GM12865 (cell line): ENCODE measurements around the gene OCIAD2.
A peak's percentile ranks its signal among the peaks of the same experiment; 100 is the strongest.

ENCODE experiments used
- DNase-seq: peaks from one replicate; pipeline ENCODE4 v3.0.0; 2010; ENCODE audit warnings: low read depth
- H3K4me3 ChIP-seq: 2 replicates; pipeline ENCODE4 v1.5.1; 2011; ENCODE audit warnings: mild to moderate bottlenecking, low read depth, low read length, control low read depth
- TF ChIP-seq, protein P1 (sequence below): IDR thresholded peaks from 2 replicates; pipeline ENCODE4 v1.5.1; 2011; ENCODE audit warnings: low read length, control low read depth, low read depth, inconsistent platforms; ENCODE audit not compliant: insufficient read depth; ENCODE audit errors: missing control alignments

The OCIAD2 gene, protein sequence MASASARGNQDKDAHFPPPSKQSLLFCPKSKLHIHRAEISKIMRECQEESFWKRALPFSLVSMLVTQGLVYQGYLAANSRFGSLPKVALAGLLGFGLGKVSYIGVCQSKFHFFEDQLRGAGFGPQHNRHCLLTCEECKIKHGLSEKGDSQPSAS

GRCh38 chr4:48906206-48907173, at the start of gene OCIAD2:
TSS of gene OCIAD2 (minus strand) at chr4:48906774. CDS start at chr4:48904549, 2,225 bp downstream.
- DNase-seq: peak; percentile 88

GRCh38 chr4:48954314-48954713, 47.7 kb upstream of the OCIAD2 start:
- TF ChIP-seq, protein P1, sequence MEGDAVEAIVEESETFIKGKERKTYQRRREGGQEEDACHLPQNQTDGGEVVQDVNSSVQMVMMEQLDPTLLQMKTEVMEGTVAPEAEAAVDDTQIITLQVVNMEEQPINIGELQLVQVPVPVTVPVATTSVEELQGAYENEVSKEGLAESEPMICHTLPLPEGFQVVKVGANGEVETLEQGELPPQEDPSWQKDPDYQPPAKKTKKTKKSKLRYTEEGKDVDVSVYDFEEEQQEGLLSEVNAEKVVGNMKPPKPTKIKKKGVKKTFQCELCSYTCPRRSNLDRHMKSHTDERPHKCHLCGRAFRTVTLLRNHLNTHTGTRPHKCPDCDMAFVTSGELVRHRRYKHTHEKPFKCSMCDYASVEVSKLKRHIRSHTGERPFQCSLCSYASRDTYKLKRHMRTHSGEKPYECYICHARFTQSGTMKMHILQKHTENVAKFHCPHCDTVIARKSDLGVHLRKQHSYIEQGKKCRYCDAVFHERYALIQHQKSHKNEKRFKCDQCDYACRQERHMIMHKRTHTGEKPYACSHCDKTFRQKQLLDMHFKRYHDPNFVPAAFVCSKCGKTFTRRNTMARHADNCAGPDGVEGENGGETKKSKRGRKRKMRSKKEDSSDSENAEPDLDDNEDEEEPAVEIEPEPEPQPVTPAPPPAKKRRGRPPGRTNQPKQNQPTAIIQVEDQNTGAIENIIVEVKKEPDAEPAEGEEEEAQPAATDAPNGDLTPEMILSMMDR: no peak
- DNase-seq: no peak
- H3K4me3 ChIP-seq: no peak overlapping the region

More at GRCh38 chr4:48906206-48907173, at the start of gene OCIAD2:
- H3K4me3 ChIP-seq: peak within 1 kb of the TSS; percentile 96
- TF ChIP-seq, protein P1: peak; percentile 10

- TF ChIP-seq, protein P1: no peak
- no peak for DNase-seq
Measured at GRCh38 chr4:48949518-48950219, 43.1 kb upstream of the OCIAD2 start.

DNA sequence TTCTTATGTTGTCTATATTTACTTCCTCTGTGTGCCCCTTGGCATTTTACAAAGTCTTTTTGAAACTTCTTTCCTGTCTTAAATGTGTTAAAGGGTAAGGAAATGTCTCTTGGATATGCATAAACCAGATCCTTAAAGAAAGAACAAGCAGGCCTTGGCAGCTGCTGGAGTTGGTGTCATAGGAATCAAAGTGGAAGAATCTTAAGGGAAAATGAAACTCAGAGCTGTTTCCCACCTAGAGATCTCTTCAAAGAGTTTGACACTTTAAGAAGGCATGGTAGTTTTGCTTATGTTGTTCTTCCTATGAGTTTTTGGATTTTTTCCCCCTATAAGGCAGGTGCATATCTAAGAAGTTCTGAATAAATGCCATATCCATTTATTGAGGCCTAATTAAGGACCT, 42.5 kb upstream of the OCIAD2 start:
- DNase-seq: no peak

More at GRCh38 chr4:48949518-48950219, 43.1 kb upstream of the OCIAD2 start:
- no peak overlapping the region for H3K4me3 ChIP-seq

GRCh38 chr4:48947731-48948130, 41.2 kb upstream of the OCIAD2 start:
- DNase-seq: no peak
- TF ChIP-seq, protein P1: no peak
- no peak overlapping the region for H3K4me3 ChIP-seq

More for the DNA sequence above, 42.5 kb upstream of the OCIAD2 start:
- H3K4me3 ChIP-seq: no peak overlapping the region
- TF ChIP-seq, protein P1: no peak

DNA sequence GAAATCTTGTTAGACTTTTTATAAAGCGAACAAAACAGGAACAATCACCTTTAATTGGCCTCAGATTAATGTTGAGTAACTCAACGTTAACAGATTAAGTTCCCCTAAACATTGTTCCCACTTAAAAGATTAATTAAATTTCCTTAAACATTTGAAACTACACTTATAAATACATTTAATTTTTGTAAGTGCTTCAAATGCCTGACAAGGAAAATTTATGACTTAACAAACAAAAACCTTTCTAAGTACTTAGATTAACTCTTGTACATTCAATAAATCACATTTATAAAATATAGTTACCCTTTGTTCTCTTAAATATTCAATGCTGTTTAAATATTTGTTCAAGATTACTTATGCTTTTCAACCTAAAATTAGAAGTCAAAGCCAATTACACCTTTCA, 39.4 kb upstream of the OCIAD2 start:
- TF ChIP-seq, protein P1: no peak
- no peak overlapping the region for H3K4me3 ChIP-seq
- DNase-seq: no peak
